AG09319 (cell line): ENCODE measurements around the gene C3.
A peak's percentile ranks its signal among the peaks of the same experiment; 100 is the strongest.
"Not testable (repeated sequence)": the region's sequence is repeated elsewhere in the genome, so short reads cannot be mapped to it uniquely, and the experiment has no call there.

Experiments
- DNase-seq: peaks from one replicate; pipeline ENCODE4 v3.0.0-alpha.2; 2010; ENCODE audit warnings: low read depth; ENCODE audit errors: extremely low read depth
- TF ChIP-seq, protein P1 (sequence below): IDR thresholded peaks from 2 replicates; pipeline ENCODE4 v1.5.1; 2011; ENCODE audit warnings: low read depth, mild to moderate bottlenecking, inconsistent platforms, low read length, moderate library complexity

The C3 gene

DNA sequence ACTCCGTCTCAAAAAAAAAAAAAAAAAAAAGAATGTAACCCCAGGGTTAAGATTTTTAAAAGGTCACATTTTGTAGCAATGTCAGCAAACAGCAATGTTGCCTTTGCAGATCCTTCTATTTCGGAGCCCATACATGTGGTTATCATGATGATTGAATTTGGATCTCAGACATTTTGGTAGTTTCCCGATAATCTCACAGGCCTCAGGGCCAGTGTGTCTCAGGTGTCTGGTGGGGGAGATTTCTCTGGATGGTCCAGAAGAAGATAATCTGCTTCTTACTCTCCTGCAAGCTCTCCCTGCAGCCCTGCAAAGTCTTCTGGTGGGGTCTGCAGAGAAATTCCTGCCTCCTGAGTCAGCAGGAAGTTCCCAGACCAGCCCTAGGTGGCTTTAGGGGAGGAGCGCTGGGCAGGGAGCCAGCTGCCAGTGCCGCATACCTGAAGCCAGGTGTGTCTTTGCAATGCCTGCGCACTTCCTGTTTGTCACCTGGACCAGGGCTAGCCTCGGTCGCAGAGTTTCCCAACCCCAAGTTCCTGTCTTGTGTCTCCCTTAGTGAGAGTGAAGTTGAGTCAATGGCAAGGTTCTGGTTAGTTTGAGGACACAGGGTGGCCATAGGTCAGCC is 45.4 kb upstream of the C3 start:
- no peak for DNase-seq
- TF ChIP-seq, protein P1, sequence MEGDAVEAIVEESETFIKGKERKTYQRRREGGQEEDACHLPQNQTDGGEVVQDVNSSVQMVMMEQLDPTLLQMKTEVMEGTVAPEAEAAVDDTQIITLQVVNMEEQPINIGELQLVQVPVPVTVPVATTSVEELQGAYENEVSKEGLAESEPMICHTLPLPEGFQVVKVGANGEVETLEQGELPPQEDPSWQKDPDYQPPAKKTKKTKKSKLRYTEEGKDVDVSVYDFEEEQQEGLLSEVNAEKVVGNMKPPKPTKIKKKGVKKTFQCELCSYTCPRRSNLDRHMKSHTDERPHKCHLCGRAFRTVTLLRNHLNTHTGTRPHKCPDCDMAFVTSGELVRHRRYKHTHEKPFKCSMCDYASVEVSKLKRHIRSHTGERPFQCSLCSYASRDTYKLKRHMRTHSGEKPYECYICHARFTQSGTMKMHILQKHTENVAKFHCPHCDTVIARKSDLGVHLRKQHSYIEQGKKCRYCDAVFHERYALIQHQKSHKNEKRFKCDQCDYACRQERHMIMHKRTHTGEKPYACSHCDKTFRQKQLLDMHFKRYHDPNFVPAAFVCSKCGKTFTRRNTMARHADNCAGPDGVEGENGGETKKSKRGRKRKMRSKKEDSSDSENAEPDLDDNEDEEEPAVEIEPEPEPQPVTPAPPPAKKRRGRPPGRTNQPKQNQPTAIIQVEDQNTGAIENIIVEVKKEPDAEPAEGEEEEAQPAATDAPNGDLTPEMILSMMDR: no peak

- not testable (repeated sequence) for DNase-seq
Observed at GRCh38 chr19:6762253-6762797, 41.9 kb upstream of the C3 start.

- TF ChIP-seq, protein P1: no peak
- DNase-seq: no peak
Observed at GRCh38 chr19:6761053-6761676, 40.7 kb upstream of the C3 start.

GRCh38 chr19:6760606-6761005 is 40.2 kb upstream of the C3 start:
- TF ChIP-seq, protein P1: no peak
- no peak for DNase-seq

DNA sequence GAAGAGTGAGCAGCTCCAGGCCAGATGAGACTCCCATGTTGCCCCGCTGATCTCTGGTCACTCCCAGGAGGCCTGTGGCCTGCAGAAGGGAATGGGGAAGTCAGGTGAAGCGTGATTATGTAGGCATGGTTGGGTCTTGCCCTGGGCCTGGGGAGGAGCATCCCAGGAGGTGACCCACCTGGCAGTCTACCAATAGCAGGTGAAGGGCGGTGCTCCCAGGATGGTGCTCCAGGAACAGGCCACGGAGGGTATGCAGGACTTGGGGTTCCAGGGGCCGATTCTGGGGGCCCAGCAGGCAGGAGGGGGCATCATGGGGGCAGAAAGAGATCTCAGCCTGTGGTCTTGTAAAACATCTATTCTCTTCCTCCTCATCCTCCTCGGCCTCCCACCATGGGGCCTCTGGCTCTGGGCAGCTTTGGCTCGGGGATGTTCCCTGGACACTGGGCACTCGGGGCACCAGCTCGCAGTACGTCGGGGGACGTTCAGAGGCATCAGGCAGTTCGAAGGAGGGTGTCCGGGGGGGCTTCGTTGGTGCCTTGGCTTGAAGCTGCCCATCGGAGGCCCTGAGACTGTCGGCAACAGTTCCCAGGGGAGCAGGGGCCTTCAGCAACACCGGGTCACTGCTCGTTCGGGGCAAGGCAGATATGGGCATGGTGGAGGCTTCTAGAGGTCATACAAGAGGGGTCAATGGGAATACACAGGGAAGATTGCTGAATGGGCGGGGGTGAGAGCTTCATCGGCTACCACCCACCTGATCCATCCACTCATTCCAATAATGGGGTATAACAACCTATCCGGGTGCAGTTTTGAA is 34.4 kb upstream of the C3 start:
- TF ChIP-seq, protein P1: no peak
- no peak for DNase-seq

GRCh38 chr19:6754136-6754535 is 33.7 kb upstream of the C3 start:
- TF ChIP-seq, protein P1: no peak
- DNase-seq: no peak

GRCh38 chr19:6753178-6754031 is 33.0 kb upstream of the C3 start:
- TF ChIP-seq, protein P1: peak; percentile 27
- DNase-seq: no peak
